HEK293 (cell line): Measurements from ENCODE around the gene DPY19L3.

Experiments used
- KLF10 ChIP-seq: fragments of 450-650 bp; IDR thresholded peaks from 2 replicates; pipeline ENCODE4 v1.5.1; 2018; ENCODE audit warnings: missing biosample characterization, mild to moderate bottlenecking, missing genetic modification characterization
- PRDM1 ChIP-seq: fragments of 450-650 bp; formaldehyde crosslinking; IDR thresholded peaks from 2 replicates; pipeline ENCODE4; 2016; ENCODE audit warnings: missing biosample characterization, missing genetic modification characterization
- ZFP69B ChIP-seq: fragments of 450-650 bp; formaldehyde crosslinking; IDR thresholded peaks from 2 replicates; pipeline ENCODE4 v1.5.1; 2016; ENCODE audit warnings: missing biosample characterization, missing genetic modification characterization
- ZNF140 ChIP-seq: fragments of 450-650 bp; formaldehyde crosslinking; IDR thresholded peaks from 2 replicates; pipeline ENCODE4 v1.5.1; 2016; ENCODE audit warnings: missing biosample characterization, missing genetic modification characterization
- ZNF2 ChIP-seq: fragments of 450-650 bp; formaldehyde crosslinking; IDR thresholded peaks from 2 replicates; pipeline ENCODE4 v1.5.1; 2016; ENCODE audit warnings: missing biosample characterization, missing genetic modification characterization
- ZNF248 ChIP-seq: fragments of 450-650 bp; formaldehyde crosslinking; IDR thresholded peaks from 2 replicates; pipeline ENCODE4 v1.5.1; 2017; ENCODE audit warnings: missing biosample characterization, missing genetic modification characterization
- ZNF274 ChIP-seq, 2 experiments: fragments of 200-500 bp in 1 of 2; fragments of 450-650 bp in 1 of 2; sonication (Bioruptor generic) in 1 of 2; formaldehyde crosslinking in 1 of 2; IDR thresholded peaks; 2 replicates each; pipeline versions ENCODE4 v1.5.1 to v1.6.1; 2014 to 2016; ENCODE audit warnings: borderline replicate concordance in 1 of 2, inconsistent platforms in 1 of 2, low read length in 1 of 2, missing biosample characterization in 1 of 2, missing genetic modification characterization in 1 of 2
- ZNF324 ChIP-seq: fragments of 450-650 bp; formaldehyde crosslinking; IDR thresholded peaks from 2 replicates; pipeline ENCODE4 v1.5.1; 2016; ENCODE audit warnings: missing biosample characterization, missing genetic modification characterization
- ZNF426 ChIP-seq: fragments of 450-650 bp; formaldehyde crosslinking; IDR thresholded peaks from 2 replicates; pipeline ENCODE4 v1.5.1; 2017; ENCODE audit warnings: missing biosample characterization, missing genetic modification characterization, mild to moderate bottlenecking, inconsistent platforms, moderate library complexity
- ZNF629 ChIP-seq: fragments of 450-650 bp; formaldehyde crosslinking; IDR thresholded peaks from 2 replicates; pipeline ENCODE4 v1.5.1; 2017; ENCODE audit warnings: missing biosample characterization, missing genetic modification characterization
- ZNF677 ChIP-seq: fragments of 450-650 bp; IDR thresholded peaks from 2 replicates; pipeline ENCODE4 v1.5.0; 2018; ENCODE audit warnings: missing biosample characterization, mild to moderate bottlenecking, missing genetic modification characterization, moderate library complexity
- ZNF768 ChIP-seq: fragments of 450-650 bp; formaldehyde crosslinking; IDR thresholded peaks from 2 replicates; pipeline ENCODE4 v1.5.1; 2018; ENCODE audit warnings: missing biosample characterization, mild to moderate bottlenecking, missing genetic modification characterization
- ZNF776 ChIP-seq: fragments of 450-650 bp; formaldehyde crosslinking; IDR thresholded peaks from 2 replicates; pipeline ENCODE4 v1.5.0; 2017; ENCODE audit warnings: missing biosample characterization, missing genetic modification characterization, borderline replicate concordance
- ZNF791 ChIP-seq: fragments of 450-650 bp; formaldehyde crosslinking; IDR thresholded peaks from 2 replicates; pipeline ENCODE4 v1.5.1; 2016; ENCODE audit warnings: missing biosample characterization, missing genetic modification characterization
- TF ChIP-seq, protein P1 (sequence below): fragments of 450-650 bp; formaldehyde crosslinking; IDR thresholded peaks from 2 replicates; pipeline ENCODE4 v1.5.1; 2016; ENCODE audit warnings: missing biosample characterization, missing genetic modification characterization
- TF ChIP-seq, protein P2 (sequence below): fragments of 450-650 bp; formaldehyde crosslinking; IDR thresholded peaks from 2 replicates; pipeline ENCODE4 v1.5.1; 2016; ENCODE audit warnings: missing biosample characterization, missing genetic modification characterization
- TF ChIP-seq, protein P3 (sequence below): fragments of 450-650 bp; formaldehyde crosslinking; IDR thresholded peaks from 2 replicates; pipeline ENCODE4 v1.5.1; 2016; ENCODE audit warnings: missing biosample characterization, missing genetic modification characterization
- TF ChIP-seq, protein P4 (sequence below): fragments of 450-650 bp; formaldehyde crosslinking; IDR thresholded peaks from 2 replicates; pipeline ENCODE4 v1.5.1; 2016; ENCODE audit warnings: missing biosample characterization, missing genetic modification characterization
- TF ChIP-seq, protein P5 (sequence below): fragments of 450-650 bp; formaldehyde crosslinking; IDR thresholded peaks from 2 replicates; pipeline ENCODE4 v1.5.1; 2016; ENCODE audit warnings: missing biosample characterization, missing genetic modification characterization
- TF ChIP-seq, protein P6 (sequence below): fragments of 450-650 bp; formaldehyde crosslinking; IDR thresholded peaks from 2 replicates; pipeline ENCODE4 v1.5.1; 2017; ENCODE audit warnings: missing biosample characterization, missing genetic modification characterization
- TF ChIP-seq, protein P7 (sequence below): fragments of 450-650 bp; formaldehyde crosslinking; IDR thresholded peaks from 2 replicates; pipeline ENCODE4 v1.5.1; 2016; ENCODE audit warnings: missing biosample characterization, missing genetic modification characterization
- TF ChIP-seq, protein P8 (sequence below): fragments of 450-650 bp; formaldehyde crosslinking; IDR thresholded peaks from 2 replicates; pipeline ENCODE4 v1.5.1; 2017; ENCODE audit warnings: missing biosample characterization, missing genetic modification characterization
- TF ChIP-seq, protein P9 (sequence below): fragments of 450-650 bp; formaldehyde crosslinking; IDR thresholded peaks from 2 replicates; pipeline ENCODE4 v1.5.1; 2017; ENCODE audit warnings: missing biosample characterization, missing genetic modification characterization

Gene DPY19L3

DNA sequence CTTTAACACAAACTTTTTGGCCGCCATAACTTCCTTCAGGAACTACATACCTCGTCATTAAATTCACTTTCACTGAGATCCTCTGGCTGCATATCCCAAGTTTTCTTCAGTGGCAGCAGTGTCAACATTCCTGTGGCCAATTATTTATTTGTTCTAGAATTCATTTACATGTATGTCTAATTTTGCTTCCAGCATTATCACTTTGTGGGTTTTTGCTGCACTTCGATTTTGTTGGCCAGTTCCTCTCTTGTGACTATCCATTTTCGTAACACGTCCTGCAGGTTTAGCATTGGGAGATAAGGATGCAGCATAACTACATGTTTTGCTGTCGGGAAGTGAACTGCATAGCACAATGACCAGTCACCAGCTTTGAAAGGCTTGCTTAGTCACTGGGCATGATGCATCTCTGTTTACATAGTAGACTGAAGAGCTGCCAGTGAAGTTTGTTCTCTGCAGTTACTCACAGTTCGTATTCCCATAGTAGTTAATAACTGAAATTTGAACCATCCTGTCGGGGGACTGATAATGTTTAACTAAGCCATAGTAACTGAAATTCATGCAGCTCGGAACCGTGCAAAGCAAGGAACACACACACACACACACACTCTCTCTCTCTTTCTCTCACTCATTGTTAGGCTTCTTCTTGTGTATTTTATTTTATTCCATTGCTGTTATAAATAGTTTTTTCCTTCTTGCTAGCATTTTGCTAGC, 31.8 kb upstream of the DPY19L3 start (continued):
- TF ChIP-seq, protein P1, sequence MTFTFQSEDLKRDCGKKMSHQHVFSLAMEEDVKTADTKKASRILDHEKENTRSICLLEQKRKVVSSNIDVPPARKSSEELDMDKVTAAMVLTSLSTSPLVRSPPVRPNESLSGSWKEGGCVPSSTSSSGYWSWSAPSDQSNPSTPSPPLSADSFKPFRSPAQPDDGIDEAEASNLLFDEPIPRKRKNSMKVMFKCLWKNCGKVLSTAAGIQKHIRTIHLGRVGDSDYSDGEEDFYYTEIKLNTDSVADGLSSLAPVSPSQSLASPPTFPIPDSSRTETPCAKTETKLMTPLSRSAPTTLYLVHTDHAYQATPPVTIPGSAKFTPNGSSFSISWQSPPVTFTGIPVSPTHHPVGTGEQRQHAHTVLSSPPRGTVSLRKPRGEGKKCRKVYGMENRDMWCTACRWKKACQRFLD (tag by site-specific recombination) = no peak
- TF ChIP-seq, protein P2, sequence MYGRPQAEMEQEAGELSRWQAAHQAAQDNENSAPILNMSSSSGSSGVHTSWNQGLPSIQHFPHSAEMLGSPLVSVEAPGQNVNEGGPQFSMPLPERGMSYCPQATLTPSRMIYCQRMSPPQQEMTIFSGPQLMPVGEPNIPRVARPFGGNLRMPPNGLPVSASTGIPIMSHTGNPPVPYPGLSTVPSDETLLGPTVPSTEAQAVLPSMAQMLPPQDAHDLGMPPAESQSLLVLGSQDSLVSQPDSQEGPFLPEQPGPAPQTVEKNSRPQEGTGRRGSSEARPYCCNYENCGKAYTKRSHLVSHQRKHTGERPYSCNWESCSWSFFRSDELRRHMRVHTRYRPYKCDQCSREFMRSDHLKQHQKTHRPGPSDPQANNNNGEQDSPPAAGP = peak; percentile 98
- TF ChIP-seq, protein P3, sequence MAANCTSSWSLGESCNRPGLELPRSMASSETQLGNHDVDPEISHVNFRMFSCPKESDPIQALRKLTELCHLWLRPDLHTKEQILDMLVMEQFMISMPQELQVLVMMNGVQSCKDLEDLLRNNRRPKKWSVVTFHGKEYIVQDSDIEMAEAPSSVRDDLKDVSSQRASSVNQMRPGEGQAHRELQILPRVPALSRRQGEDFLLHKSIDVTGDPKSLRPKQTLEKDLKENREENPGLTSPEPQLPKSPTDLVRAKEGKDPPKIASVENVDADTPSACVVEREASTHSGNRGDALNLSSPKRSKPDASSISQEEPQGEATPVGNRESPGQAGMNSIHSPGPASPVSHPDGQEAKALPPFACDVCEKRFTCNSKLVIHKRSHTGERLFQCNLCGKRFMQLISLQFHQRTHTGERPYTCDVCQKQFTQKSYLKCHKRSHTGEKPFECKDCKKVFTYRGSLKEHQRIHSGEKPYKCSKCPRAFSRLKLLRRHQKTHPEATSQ (tag by site-specific recombination) = no peak
- TF ChIP-seq ZNF324 (tag by site-specific recombination) (peak; percentile 97), ZNF629 (peak; percentile 98), ZNF776 (tag by site-specific recombination) (no peak), ZNF248 (tag by site-specific recombination) (no peak), ZNF2 (tag by site-specific recombination) (peak; percentile 98), KLF10 (tag by site-specific recombination) (no peak; the same call in 1 of the 2 replicates), ZNF274 (IDR thresholded peaks at IDR 0.05; ENCODE audit: low read length) (no peak), ZNF274 (tag by site-specific recombination; IDR thresholded peaks at IDR 0.05; ENCODE audit: borderline replicate concordance) (no peak), PRDM1 (tag by site-specific recombination) (peak; percentile 97), ZNF677 (tag by site-specific recombination) (no peak), ZNF768 (no peak), ZNF140 (tag by site-specific recombination) (no peak), ZNF426 (tag by site-specific recombination) (no peak), ZFP69B (tag by site-specific recombination) (peak; percentile 92), ZNF791 (tag by site-specific recombination) (no peak)
- TF ChIP-seq, protein P4, sequence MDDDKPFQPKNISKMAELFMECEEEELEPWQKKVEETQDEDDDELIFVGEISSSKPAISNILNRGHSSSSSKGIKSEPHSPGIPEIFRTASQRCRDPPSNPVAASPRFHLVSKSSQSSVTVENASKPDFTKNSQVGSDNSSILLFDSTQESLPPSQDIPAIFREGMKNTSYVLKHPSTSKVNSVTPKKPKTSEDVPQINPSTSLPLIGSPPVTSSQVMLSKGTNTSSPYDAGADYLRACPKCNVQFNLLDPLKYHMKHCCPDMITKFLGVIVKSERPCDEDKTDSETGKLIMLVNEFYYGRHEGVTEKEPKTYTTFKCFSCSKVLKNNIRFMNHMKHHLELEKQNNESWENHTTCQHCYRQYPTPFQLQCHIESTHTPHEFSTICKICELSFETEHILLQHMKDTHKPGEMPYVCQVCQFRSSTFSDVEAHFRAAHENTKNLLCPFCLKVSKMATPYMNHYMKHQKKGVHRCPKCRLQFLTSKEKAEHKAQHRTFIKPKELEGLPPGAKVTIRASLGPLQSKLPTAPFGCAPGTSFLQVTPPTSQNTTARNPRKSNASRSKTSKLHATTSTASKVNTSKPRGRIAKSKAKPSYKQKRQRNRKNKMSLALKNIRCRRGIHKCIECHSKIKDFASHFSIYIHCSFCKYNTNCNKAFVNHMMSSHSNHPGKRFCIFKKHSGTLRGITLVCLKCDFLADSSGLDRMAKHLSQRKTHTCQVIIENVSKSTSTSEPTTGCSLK (tag by site-specific recombination) = no peak
- TF ChIP-seq, protein P5, sequence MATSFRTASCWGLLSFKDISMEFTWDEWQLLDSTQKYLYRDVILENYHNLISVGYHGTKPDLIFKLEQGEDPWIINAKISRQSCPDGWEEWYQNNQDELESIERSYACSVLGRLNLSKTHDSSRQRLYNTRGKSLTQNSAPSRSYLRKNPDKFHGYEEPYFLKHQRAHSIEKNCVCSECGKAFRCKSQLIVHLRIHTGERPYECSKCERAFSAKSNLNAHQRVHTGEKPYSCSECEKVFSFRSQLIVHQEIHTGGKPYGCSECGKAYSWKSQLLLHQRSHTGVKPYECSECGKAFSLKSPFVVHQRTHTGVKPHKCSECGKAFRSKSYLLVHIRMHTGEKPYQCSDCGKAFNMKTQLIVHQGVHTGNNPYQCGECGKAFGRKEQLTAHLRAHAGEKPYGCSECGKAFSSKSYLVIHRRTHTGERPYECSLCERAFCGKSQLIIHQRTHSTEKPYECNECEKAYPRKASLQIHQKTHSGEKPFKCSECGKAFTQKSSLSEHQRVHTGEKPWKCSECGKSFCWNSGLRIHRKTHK = no peak
- TF ChIP-seq, protein P6, sequence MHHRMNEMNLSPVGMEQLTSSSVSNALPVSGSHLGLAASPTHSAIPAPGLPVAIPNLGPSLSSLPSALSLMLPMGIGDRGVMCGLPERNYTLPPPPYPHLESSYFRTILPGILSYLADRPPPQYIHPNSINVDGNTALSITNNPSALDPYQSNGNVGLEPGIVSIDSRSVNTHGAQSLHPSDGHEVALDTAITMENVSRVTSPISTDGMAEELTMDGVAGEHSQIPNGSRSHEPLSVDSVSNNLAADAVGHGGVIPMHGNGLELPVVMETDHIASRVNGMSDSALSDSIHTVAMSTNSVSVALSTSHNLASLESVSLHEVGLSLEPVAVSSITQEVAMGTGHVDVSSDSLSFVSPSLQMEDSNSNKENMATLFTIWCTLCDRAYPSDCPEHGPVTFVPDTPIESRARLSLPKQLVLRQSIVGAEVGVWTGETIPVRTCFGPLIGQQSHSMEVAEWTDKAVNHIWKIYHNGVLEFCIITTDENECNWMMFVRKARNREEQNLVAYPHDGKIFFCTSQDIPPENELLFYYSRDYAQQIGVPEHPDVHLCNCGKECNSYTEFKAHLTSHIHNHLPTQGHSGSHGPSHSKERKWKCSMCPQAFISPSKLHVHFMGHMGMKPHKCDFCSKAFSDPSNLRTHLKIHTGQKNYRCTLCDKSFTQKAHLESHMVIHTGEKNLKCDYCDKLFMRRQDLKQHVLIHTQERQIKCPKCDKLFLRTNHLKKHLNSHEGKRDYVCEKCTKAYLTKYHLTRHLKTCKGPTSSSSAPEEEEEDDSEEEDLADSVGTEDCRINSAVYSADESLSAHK = 0 out of 2 replicates have a peak, but pooled peaks have one; percentile 42
- TF ChIP-seq, protein P7, sequence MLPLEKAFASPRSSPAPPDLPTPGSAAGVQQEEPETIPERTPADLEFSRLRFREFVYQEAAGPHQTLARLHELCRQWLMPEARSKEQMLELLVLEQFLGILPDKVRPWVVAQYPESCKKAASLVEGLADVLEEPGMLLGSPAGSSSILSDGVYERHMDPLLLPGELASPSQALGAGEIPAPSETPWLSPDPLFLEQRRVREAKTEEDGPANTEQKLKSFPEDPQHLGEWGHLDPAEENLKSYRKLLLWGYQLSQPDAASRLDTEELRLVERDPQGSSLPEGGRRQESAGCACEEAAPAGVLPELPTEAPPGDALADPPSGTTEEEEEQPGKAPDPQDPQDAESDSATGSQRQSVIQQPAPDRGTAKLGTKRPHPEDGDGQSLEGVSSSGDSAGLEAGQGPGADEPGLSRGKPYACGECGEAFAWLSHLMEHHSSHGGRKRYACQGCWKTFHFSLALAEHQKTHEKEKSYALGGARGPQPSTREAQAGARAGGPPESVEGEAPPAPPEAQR (tag by site-specific recombination) = no peak
- TF ChIP-seq, protein P8, sequence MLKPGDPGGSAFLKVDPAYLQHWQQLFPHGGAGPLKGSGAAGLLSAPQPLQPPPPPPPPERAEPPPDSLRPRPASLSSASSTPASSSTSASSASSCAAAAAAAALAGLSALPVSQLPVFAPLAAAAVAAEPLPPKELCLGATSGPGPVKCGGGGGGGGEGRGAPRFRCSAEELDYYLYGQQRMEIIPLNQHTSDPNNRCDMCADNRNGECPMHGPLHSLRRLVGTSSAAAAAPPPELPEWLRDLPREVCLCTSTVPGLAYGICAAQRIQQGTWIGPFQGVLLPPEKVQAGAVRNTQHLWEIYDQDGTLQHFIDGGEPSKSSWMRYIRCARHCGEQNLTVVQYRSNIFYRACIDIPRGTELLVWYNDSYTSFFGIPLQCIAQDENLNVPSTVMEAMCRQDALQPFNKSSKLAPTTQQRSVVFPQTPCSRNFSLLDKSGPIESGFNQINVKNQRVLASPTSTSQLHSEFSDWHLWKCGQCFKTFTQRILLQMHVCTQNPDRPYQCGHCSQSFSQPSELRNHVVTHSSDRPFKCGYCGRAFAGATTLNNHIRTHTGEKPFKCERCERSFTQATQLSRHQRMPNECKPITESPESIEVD (tag by site-specific recombination) = peak; percentile 77
- TF ChIP-seq, protein P9, sequence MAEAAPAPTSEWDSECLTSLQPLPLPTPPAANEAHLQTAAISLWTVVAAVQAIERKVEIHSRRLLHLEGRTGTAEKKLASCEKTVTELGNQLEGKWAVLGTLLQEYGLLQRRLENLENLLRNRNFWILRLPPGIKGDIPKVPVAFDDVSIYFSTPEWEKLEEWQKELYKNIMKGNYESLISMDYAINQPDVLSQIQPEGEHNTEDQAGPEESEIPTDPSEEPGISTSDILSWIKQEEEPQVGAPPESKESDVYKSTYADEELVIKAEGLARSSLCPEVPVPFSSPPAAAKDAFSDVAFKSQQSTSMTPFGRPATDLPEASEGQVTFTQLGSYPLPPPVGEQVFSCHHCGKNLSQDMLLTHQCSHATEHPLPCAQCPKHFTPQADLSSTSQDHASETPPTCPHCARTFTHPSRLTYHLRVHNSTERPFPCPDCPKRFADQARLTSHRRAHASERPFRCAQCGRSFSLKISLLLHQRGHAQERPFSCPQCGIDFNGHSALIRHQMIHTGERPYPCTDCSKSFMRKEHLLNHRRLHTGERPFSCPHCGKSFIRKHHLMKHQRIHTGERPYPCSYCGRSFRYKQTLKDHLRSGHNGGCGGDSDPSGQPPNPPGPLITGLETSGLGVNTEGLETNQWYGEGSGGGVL (tag by site-specific recombination) = 0 out of 2 replicates have a peak, but pooled peaks have one; percentile 33
